Measurements from ENCODE around the gene MAPK14.

MAPK14 gene

GRCh38 chr6:36050305-36050704 is 22.7 kb downstream of the MAPK14 start:
- CTCF ChIA-PET, result interaction anchor here (1.2 kb wide), 1 partner anchor 23 kb away, joined by 5 read pairs; no protein-coding TSS in a partner anchor
- DNase-seq (ENCODE audit: extremely low spot score), result no peak
- TF ChIP-seq LEF1 (IDR thresholded peaks at IDR 0.05; ENCODE audit: borderline replicate concordance), result no peak
- no peak for TF ChIP-seq TARDBP (IDR thresholded peaks at IDR 0.05)
- TF ChIP-seq SP1 (IDR thresholded peaks at IDR 0.05), result no peak
- TF ChIP-seq SUZ12 (IDR thresholded peaks at IDR 0.05), result no peak
- TF ChIP-seq ZNF384 (IDR thresholded peaks at IDR 0.05), result no peak
- TF ChIP-seq BHLHE40 (IDR thresholded peaks at IDR 0.05; ENCODE audit: borderline replicate concordance), result no peak
- TF ChIP-seq FOXK2 (IDR thresholded peaks at IDR 0.05), result no peak
- no peak for TF ChIP-seq NFRKB (IDR thresholded peaks at IDR 0.05)
- TF ChIP-seq ELF4 (IDR thresholded peaks at IDR 0.05), result no peak
- no peak for TF ChIP-seq CTBP1 (IDR thresholded peaks at IDR 0.05; ENCODE audit: borderline replicate concordance)
- TF ChIP-seq FOXA1 (IDR thresholded peaks at IDR 0.05), result no peak
- no peak for TF ChIP-seq ARNT (IDR thresholded peaks at IDR 0.05)
- no peak for TF ChIP-seq FOXM1 (IDR thresholded peaks at IDR 0.05; ENCODE audit: borderline replicate concordance)
- no peak for TF ChIP-seq PKNOX1 (IDR thresholded peaks at IDR 0.05)
- no peak for TF ChIP-seq HDGF (IDR thresholded peaks at IDR 0.05; ENCODE audit: borderline replicate concordance)
- no peak for TF ChIP-seq L3MBTL2 (conservative IDR thresholded peaks at IDR 0.05)
- POLR2A ChIA-PET, result no interaction called here

- ChIA-PET CTCF (interaction anchor here (0.6 kb wide), 1 partner anchor 159 kb away, joined by 3 read pairs; no protein-coding TSS in a partner anchor), POLR2A (interaction anchor here (1.3 to 1.7 kb wide), 2 partner anchors 22 to 24 kb away, joined by 4 to 5 read pairs; partner anchors contain the start of gene MAPK14)
- TF ChIP-seq PKNOX1 (IDR thresholded peaks at IDR 0.05) (0 out of 2 replicates have a peak, but pooled peaks have one; percentile 8), ARNT (IDR thresholded peaks at IDR 0.05) (no peak)
- DNase-seq (ENCODE audit: extremely low spot score), result no peak
Observed at GRCh38 chr6:36050947-36051710, 23.5 kb downstream of the MAPK14 start.

GRCh38 chr6:36052097-36052496 is 24.5 kb downstream of the MAPK14 start:
- POLR2A ChIA-PET, result interaction anchor here (1.3 to 1.7 kb wide), 2 partner anchors 23 to 25 kb away, joined by 4 to 5 read pairs; partner anchors contain the start of gene MAPK14
- CTCF ChIA-PET, result interaction anchor here (0.6 to 1.0 kb wide), 2 partner anchors 43 to 160 kb away, joined by 3 to 4 read pairs; no protein-coding TSS in a partner anchor

GRCh38 chr6:36053878-36054277 is 26.3 kb downstream of the MAPK14 start:
- ChIA-PET POLR2A (no interaction called here), CTCF (interaction anchor here (0.6 kb wide), 1 partner anchor 1099 kb away, joined by 5 read pairs; no protein-coding TSS in a partner anchor)
- TF ChIP-seq FOXA1 (IDR thresholded peaks at IDR 0.05) (no peak), HDGF (IDR thresholded peaks at IDR 0.05; ENCODE audit: borderline replicate concordance) (no peak), BHLHE40 (IDR thresholded peaks at IDR 0.05; ENCODE audit: borderline replicate concordance) (no peak), SUZ12 (IDR thresholded peaks at IDR 0.05) (no peak), TARDBP (IDR thresholded peaks at IDR 0.05) (no peak), ZNF384 (IDR thresholded peaks at IDR 0.05) (no peak), NFRKB (IDR thresholded peaks at IDR 0.05) (no peak), ARNT (IDR thresholded peaks at IDR 0.05) (no peak), LEF1 (IDR thresholded peaks at IDR 0.05; ENCODE audit: borderline replicate concordance) (no peak), SP1 (IDR thresholded peaks at IDR 0.05) (no peak)
- DNase-seq (ENCODE audit: extremely low spot score), result no peak

More at GRCh38 chr6:36052097-36052496, 24.5 kb downstream of the MAPK14 start:
- TF ChIP-seq ARNT (IDR thresholded peaks at IDR 0.05) (no peak), CTBP1 (IDR thresholded peaks at IDR 0.05; ENCODE audit: borderline replicate concordance) (no peak), FOXM1 (IDR thresholded peaks at IDR 0.05; ENCODE audit: borderline replicate concordance) (no peak), SUZ12 (IDR thresholded peaks at IDR 0.05) (no peak), SP1 (IDR thresholded peaks at IDR 0.05) (no peak), ZNF384 (IDR thresholded peaks at IDR 0.05) (no peak), NFRKB (IDR thresholded peaks at IDR 0.05) (no peak), LEF1 (IDR thresholded peaks at IDR 0.05; ENCODE audit: borderline replicate concordance) (no peak), HDGF (IDR thresholded peaks at IDR 0.05; ENCODE audit: borderline replicate concordance) (no peak), FOXK2 (IDR thresholded peaks at IDR 0.05) (no peak), BHLHE40 (IDR thresholded peaks at IDR 0.05; ENCODE audit: borderline replicate concordance) (no peak), TARDBP (IDR thresholded peaks at IDR 0.05) (no peak), ELF4 (IDR thresholded peaks at IDR 0.05) (no peak), FOXA1 (IDR thresholded peaks at IDR 0.05) (no peak), L3MBTL2 (conservative IDR thresholded peaks at IDR 0.05) (no peak), PKNOX1 (IDR thresholded peaks at IDR 0.05) (no peak)
- DNase-seq (ENCODE audit: extremely low spot score), result no peak

GRCh38 chr6:36054415-36054814 is 26.8 kb downstream of the MAPK14 start:
- ChIA-PET CTCF (no interaction called here), POLR2A (no interaction called here)
- TF ChIP-seq ZNF384 (IDR thresholded peaks at IDR 0.05), result no peak
- no peak for DNase-seq (ENCODE audit: extremely low spot score)

- ChIA-PET CTCF (no interaction called here), POLR2A (no interaction called here)
- TF ChIP-seq PKNOX1 (IDR thresholded peaks at IDR 0.05) (no peak), SP1 (IDR thresholded peaks at IDR 0.05) (no peak), NFRKB (IDR thresholded peaks at IDR 0.05) (no peak)
- no peak for DNase-seq (ENCODE audit: extremely low spot score)
Observed at GRCh38 chr6:36054956-36055355, 27.3 kb downstream of the MAPK14 start.
